ENCODE data around the gene CRMP1.

GRCh38 chr4:5905714-5906113 lies 12.8 kb upstream of the CRMP1 start:
- TF ChIP-seq, protein P1, sequence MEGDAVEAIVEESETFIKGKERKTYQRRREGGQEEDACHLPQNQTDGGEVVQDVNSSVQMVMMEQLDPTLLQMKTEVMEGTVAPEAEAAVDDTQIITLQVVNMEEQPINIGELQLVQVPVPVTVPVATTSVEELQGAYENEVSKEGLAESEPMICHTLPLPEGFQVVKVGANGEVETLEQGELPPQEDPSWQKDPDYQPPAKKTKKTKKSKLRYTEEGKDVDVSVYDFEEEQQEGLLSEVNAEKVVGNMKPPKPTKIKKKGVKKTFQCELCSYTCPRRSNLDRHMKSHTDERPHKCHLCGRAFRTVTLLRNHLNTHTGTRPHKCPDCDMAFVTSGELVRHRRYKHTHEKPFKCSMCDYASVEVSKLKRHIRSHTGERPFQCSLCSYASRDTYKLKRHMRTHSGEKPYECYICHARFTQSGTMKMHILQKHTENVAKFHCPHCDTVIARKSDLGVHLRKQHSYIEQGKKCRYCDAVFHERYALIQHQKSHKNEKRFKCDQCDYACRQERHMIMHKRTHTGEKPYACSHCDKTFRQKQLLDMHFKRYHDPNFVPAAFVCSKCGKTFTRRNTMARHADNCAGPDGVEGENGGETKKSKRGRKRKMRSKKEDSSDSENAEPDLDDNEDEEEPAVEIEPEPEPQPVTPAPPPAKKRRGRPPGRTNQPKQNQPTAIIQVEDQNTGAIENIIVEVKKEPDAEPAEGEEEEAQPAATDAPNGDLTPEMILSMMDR (IDR thresholded peaks at IDR 0.05), result no peak
- no peak for TF ChIP-seq POLR2A (IDR thresholded peaks at IDR 0.05)

Data from thyroid gland (tissue), 4 donors.